Dendritic cell treated with granulocyte-macrophage colony-stimulating factor and Interleukin-4, amounts not matched to agents 40 ng/mL and 50 ng/mL, for 4 days (primary cell): ENCODE results near the gene DOCK9.

Experiments used
- H3K27ac Mint-ChIP-seq: one replicate; pipeline ENCODE4 v1.8.0; 2022; ENCODE audit warnings: mild to moderate bottlenecking, mixed read lengths
- H3K27me3 Mint-ChIP-seq: one replicate; pipeline ENCODE4 v1.8.0; 2022; ENCODE audit warnings: mild to moderate bottlenecking, mixed read lengths
- H3K36me3 Mint-ChIP-seq: one replicate; pipeline ENCODE4 v1.8.0; 2022; ENCODE audit warnings: low read depth, mixed read lengths
- H3K4me1 Mint-ChIP-seq: one replicate; pipeline ENCODE4 v1.8.0; 2022; ENCODE audit warnings: low read depth, mixed read lengths
- H3K4me3 Mint-ChIP-seq: one replicate; pipeline ENCODE4 v1.8.0; 2022; ENCODE audit warnings: mild to moderate bottlenecking, moderate library complexity, mixed read lengths
- H3K9me3 Mint-ChIP-seq: one replicate; pipeline ENCODE4 v1.8.0; 2022; ENCODE audit warnings: mixed read lengths
- intact Hi-C: fragments of 100-400 bp; cut with micrococcal nuclease; formaldehyde crosslinking; loops from one replicate; pipeline ENCODE4 v1.15.0; 2022

DOCK9 gene

DNA sequence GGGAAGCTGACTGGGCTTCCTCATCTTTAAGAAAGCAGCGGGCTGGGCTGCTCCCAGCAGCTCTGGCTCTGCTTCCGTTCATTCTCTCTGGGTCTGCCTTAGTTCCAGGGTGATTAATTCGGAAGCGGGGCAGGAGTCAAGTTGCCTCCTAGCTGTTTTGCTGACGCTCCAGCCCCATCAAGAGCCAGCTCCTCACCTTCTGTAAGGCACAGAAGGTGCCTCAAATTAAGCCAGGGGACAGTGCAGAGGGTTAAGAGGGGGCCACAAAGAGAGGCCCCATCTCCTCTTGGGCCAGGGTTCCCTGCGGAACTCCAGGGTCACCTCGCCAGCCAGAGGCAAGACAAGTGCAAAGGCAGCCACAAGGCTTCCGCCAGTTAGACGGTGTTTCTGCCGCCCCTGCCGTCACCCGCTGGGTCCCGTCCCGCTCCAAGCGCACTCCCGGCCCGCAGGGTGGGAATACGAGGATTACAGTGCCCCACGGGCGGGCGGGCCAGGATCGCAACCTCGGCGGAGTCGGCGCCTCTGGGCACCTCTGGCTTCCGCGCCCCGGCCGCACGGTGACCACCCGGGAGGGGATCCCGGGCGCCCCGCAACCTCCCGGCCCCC lies 225.9 kb downstream of the DOCK9 start:
- H3K4me3 Mint-ChIP-seq, result no peak overlapping the region
- no peaks in the 10 kb centered on the region for H3K36me3 Mint-ChIP-seq
- peaks cover 9% of the 10 kb centered on the region for H3K9me3 Mint-ChIP-seq
- no peaks in the 10 kb centered on the region for H3K4me1 Mint-ChIP-seq
- H3K27ac Mint-ChIP-seq, result no peak overlapping the region
- H3K27me3 Mint-ChIP-seq, result peaks cover 53% of the 10 kb centered on the region
- intact Hi-C loops, result no loop called here

DNA sequence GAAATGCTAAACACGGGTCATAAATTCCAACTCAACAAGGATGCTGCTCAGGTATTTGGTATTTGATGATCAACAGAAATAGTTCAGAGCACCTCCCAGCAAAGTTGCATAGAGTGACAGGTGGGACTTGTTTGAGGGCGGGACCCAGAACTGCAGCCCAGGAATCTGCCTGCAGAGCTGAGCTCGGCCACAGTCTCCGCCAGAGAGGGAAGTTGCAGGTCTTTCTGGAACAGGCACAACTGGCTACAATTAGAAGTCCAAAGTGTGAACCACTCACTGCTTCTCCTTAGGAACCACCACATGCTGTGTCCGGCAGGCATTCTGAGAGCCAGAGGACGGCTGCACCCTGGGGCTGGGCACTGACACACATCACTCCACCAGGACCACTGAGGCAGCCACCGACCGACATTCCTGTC lies 226.5 kb downstream of the DOCK9 start:
- no peaks in the 10 kb centered on the region for H3K36me3 Mint-ChIP-seq
- H3K27ac Mint-ChIP-seq, result no peak overlapping the region
- H3K27me3 Mint-ChIP-seq, result peaks cover 53% of the 10 kb centered on the region
- peaks cover 9% of the 10 kb centered on the region for H3K9me3 Mint-ChIP-seq
- intact Hi-C loops, result no loop called here
- no peak overlapping the region for H3K4me3 Mint-ChIP-seq
- H3K4me1 Mint-ChIP-seq, result no peaks in the 10 kb centered on the region

DNA sequence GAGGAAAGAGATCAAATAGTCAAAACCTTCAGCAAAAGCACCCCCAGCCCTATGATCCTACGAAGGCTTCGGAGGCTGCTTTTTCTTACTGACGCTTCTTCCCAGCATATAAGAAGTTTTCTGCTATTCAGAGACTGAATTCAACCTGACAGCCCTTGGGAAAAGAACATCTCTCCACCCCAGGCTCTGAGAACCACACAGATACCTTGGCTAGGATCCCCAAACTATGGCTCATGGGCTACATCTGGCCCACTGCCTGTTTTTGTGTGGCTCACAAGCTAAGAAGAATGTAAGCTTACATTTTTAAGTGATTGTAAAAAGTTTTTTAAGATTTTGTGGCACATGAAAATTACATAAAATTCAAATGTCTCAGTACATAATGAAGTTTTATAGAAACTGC lies 228.4 kb downstream of the DOCK9 start:
- H3K9me3 Mint-ChIP-seq, result peaks cover 9% of the 10 kb centered on the region
- no peak overlapping the region for H3K4me3 Mint-ChIP-seq
- H3K27ac Mint-ChIP-seq, result no peak overlapping the region
- H3K27me3 Mint-ChIP-seq, result peaks cover 45% of the 10 kb centered on the region
- intact Hi-C loops, result no loop called here
- no peaks in the 10 kb centered on the region for H3K36me3 Mint-ChIP-seq
- no peaks in the 10 kb centered on the region for H3K4me1 Mint-ChIP-seq

DNA sequence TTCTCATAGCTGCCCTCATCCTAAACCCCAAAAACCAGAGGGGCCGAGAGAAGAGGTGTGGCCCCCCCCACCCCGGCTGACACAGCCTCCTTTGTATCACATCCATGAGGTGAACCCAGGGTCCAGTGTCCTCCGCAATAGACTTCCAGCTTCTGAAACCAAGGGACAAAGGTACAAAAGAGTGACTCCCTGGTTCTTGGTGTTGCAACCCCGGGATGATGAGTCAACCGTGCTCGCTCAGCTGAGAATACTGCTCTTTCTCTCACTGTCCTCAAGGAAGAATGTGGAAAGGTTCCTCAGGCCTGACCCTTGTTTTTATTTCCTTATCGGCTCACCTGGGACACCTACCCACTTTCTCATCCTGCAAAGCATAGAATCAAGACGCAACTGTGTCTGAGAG lies 230.9 kb downstream of the DOCK9 start:
- Mint-ChIP-seq H3K9me3 (no peaks in the 10 kb centered on the region), H3K27me3 (peaks cover 23% of the 10 kb centered on the region), H3K4me3 (no peak overlapping the region), H3K36me3 (no peaks in the 10 kb centered on the region), H3K4me1 (no peaks in the 10 kb centered on the region), H3K27ac (no peak overlapping the region)
- intact Hi-C loops, result no loop called here
